ENCODE results near the gene SYNE4. TPM values are rescaled to one million over a fixed set of nuclear protein-coding genes. Genes with fewer than 3 reads are reported as not detected.

The SYNE4 gene
- polyA plus RNA-seq, 1 of the 3 experiments (the other 2 are of a cell fraction), result 0.48 TPM

DNA sequence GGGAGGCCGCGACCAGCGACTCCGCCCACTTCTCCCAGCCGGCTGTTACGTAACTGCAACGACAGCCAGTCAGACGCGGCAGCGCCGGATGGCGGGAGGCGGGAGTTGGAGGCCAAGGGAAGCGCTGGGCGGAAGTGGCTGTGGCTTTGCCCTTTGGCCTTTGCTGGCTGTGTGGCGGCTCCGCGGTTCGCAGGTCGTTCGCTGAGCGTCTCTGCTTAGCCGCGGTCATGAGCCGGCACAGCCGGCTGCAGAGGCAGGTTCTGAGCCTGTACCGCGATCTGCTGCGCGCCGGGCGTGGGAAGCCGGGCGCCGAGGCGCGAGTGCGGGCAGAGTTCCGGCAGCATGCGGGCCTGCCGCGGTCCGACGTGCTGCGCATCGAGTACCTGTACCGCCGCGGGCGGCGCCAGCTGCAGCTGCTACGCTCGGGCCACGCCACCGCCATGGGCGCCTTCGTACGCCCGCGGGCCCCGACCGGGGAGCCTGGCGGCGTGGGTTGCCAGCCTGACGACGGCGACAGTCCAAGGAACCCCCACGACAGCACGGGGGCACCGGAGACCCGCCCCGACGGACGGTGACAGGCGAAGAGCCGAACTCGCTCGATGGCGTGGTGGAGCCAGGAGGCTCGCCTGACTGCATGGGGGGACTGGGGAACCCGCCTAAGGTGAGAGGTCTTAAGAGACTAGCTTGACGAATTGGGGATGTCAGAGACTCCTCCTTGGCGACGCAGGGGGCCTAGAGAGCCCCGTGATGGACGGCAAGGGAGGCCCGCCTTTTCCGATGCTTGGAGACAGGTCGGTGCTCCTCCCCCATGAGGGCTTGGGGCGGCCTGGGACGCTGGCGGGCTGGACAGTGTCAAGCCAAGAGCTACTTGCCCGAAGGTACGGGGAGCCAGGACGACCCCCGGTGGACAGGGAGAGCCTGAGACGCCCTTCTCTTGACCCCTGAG lies 13.3 kb downstream of the SYNE4 start, which contains the start of gene SDHAF1 (continued):
- TF ChIP-seq, protein P1, sequence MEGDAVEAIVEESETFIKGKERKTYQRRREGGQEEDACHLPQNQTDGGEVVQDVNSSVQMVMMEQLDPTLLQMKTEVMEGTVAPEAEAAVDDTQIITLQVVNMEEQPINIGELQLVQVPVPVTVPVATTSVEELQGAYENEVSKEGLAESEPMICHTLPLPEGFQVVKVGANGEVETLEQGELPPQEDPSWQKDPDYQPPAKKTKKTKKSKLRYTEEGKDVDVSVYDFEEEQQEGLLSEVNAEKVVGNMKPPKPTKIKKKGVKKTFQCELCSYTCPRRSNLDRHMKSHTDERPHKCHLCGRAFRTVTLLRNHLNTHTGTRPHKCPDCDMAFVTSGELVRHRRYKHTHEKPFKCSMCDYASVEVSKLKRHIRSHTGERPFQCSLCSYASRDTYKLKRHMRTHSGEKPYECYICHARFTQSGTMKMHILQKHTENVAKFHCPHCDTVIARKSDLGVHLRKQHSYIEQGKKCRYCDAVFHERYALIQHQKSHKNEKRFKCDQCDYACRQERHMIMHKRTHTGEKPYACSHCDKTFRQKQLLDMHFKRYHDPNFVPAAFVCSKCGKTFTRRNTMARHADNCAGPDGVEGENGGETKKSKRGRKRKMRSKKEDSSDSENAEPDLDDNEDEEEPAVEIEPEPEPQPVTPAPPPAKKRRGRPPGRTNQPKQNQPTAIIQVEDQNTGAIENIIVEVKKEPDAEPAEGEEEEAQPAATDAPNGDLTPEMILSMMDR (IDR thresholded peaks at IDR 0.05), result no peak
- TF ChIP-seq SIN3A (IDR thresholded peaks at IDR 0.05; ENCODE audit: borderline replicate concordance, low read depth, low read length), result 0 out of 2 replicates have a peak, but pooled peaks have one; percentile 37

DNA sequence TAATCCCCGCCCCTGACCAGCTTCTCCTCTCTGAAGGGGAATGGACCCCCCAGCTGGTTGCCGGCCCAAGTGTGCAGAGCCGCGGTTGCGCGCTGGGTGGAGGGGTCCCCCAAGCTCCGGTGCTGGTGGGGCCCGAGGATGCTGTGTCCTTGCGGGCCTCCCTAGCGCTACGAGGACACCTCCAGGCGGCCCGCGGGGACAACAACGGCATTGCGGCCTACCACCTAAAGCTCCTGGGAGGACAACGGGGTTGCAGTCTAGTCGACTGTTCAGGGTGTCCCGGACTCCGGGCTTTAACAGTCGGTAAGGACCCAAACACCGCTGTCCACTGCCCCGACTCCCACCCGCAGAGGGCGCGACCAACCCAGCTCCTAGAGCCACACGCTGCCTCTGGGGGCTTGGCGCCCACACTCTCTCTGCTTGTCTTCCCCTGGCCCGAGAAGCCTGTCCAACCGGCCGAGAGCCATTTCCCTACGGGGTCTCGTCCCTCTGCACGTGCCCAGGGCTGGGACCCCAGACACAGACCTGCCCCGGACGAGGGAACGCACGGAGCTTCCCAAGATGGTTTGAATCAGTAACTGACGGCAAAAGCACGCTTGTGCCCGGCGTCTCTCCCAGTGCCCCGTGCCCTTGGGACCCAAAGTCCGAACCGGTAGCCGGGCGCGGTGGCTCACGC lies 14.6 kb downstream of the SYNE4 start:
- peak overlapping the region; percentile 99 for H3K4me2 ChIP-seq

DNA sequence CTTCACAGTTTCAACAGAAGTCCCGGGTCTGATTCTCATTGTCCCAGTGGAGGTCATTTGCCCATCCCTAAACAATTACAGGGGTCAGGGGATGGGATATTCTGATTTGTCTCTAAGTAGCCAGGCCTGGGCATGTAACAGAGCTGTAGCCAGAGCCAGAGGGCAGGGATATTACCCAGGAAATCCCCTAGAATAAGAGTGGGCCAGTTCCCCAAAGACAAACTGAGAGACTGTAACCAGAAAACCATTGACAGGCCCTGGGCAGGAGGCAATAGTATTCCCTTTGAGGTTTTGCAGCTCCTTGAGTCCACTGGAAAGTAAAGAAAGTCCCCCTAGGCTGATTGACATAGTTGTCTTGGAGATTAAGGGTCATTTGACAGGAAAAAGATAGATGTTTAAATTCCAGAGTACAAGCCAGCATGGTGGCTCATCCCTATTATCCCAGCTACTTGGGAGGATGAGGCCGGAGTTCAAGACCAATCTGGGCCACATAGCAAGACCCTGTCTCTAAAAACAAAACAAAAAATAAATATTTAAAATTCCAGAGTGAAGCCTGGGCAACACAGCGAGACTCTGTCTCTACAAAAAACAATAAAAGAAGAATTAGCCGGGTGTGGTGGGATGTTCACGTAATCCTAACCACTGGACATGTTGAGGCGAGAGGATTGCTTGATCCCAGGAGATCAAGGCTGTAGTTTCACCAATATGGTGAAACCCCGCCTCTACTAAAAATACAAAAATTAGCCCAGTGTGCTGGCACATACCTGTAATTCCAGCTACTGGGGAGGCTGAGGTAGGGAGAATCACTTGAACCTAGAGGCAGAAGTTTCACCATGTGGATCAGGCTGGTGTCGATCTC lies 15.5 kb downstream of the SYNE4 start:
- CTCF ChIA-PET, result interaction anchor here (0.7 to 1.7 kb wide), 8 partner anchors 11 to 123 kb away, joined by 3 to 8 read pairs (median 4); no protein-coding TSS in a partner anchor
- TF ChIP-seq RCOR1 (IDR thresholded peaks at IDR 0.05; ENCODE audit: low read length) (no peak), EZH2phosphoT487 (IDR thresholded peaks at IDR 0.05; ENCODE audit: borderline replicate concordance, low read depth) (no peak), TCF12 (IDR thresholded peaks at IDR 0.05) (no peak), RAD21 (IDR thresholded peaks at IDR 0.05; ENCODE audit: low read length) (no peak), EP300 (IDR thresholded peaks at IDR 0.05; ENCODE audit: borderline replicate concordance in 1 of 2, low read depth in 1 of 2, low read length in 1 of 2) (no peak), MEF2A (IDR thresholded peaks at IDR 0.05; ENCODE audit: borderline replicate concordance, low read depth) (no peak), CHD2 (IDR thresholded peaks at IDR 0.05; ENCODE audit: low read length, partially characterized antibody) (no peak), MXI1 (IDR thresholded peaks at IDR 0.05; ENCODE audit: low read depth, low read length) (no peak), FOSL2 (IDR thresholded peaks at IDR 0.05; ENCODE audit: borderline replicate concordance, low read depth) (no peak), FOXJ3 (CRISPR knock-in tag; IDR thresholded peaks at IDR 0.05) (no peak)
- TF ChIP-seq, protein P2, sequence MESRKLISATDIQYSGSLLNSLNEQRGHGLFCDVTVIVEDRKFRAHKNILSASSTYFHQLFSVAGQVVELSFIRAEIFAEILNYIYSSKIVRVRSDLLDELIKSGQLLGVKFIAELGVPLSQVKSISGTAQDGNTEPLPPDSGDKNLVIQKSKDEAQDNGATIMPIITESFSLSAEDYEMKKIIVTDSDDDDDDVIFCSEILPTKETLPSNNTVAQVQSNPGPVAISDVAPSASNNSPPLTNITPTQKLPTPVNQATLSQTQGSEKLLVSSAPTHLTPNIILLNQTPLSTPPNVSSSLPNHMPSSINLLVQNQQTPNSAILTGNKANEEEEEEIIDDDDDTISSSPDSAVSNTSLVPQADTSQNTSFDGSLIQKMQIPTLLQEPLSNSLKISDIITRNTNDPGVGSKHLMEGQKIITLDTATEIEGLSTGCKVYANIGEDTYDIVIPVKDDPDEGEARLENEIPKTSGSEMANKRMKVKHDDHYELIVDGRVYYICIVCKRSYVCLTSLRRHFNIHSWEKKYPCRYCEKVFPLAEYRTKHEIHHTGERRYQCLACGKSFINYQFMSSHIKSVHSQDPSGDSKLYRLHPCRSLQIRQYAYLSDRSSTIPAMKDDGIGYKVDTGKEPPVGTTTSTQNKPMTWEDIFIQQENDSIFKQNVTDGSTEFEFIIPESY (IDR thresholded peaks at IDR 0.05; ENCODE audit: borderline replicate concordance, low read depth), result no peak

More for the DNA sequence above, 14.6 kb downstream of the SYNE4 start:
- no peak overlapping the region; a peak in 1 of 4 replicates for H3K27ac ChIP-seq (ENCODE audit: low read depth in 2 of 2, low read length in 1 of 2)
- WGBS (ENCODE audit: low lambda C conversion rate), result 60% methylated on average over 32 of the region's 49 CpGs
- no peaks in the 10 kb centered on the region for H3K9me3 ChIP-seq
- H4K20me1 ChIP-seq (ENCODE audit: insufficient read depth), result no peaks in the 10 kb centered on the region
- peak overlapping the region in 1 of 2 experiments; percentile 83; a peak in 1 of 4 replicates for H3K4me3 ChIP-seq (ENCODE audit: low read depth in 2 of 2, low read length in 1 of 2)
- POLR2A ChIA-PET, result interaction anchor here (1.2 kb wide), 1 partner anchor 15 kb away, joined by 4 read pairs; the partner anchor contains the start of gene SYNE4
- no peaks in the 10 kb centered on the region for H3K9me2 ChIP-seq
- peaks cover 0 to 3% of the 10 kb centered on the region in 2 experiments for H3K36me3 ChIP-seq (replicated peaks in 1 of 2; ENCODE audit: control insufficient read depth in 1 of 2, insufficient read depth in 2 of 2, low read length in 1 of 2)
- H3F3A ChIP-seq (replicated peaks; ENCODE audit: insufficient read depth), result peaks cover 3% of the 10 kb centered on the region
- H3K27me3 ChIP-seq (ENCODE audit: insufficient read depth), result no peaks in the 10 kb centered on the region
- H2AFZ ChIP-seq (ENCODE audit: low read depth), result peak overlapping the region; percentile 99
- H3K4me1 ChIP-seq (ENCODE audit: control insufficient read depth in 1 of 2, insufficient read depth in 2 of 2, low read depth in 1 of 2, low read length in 1 of 2), result peaks cover 11 to 18% of the 10 kb centered on the region in 2 experiments; a peak in 1 of 4 replicates
- TF ChIP-seq RAD21 (IDR thresholded peaks at IDR 0.05; ENCODE audit: low read length) (peak; percentile 42), RCOR1 (IDR thresholded peaks at IDR 0.05; ENCODE audit: low read length) (no peak)
- H3K9ac ChIP-seq, result no peak overlapping the region
- CTCF ChIA-PET, result interaction anchor here (0.7 to 1.7 kb wide), 13 partner anchors 10 to 124 kb away, joined by 3 to 8 read pairs (median 3); partner anchors contain the start of gene ALKBH6
- H3K79me2 ChIP-seq (ENCODE audit: insufficient read depth), result peaks cover 26% of the 10 kb centered on the region
- peak; percentile 62 for DNase-seq

More for the DNA sequence above, 15.5 kb downstream of the SYNE4 start:
- Histone ChIP-seq H3K4me3 (ENCODE audit: low read depth in 2 of 2, low read length in 1 of 2) (no peak overlapping the region), H3K79me2 (ENCODE audit: insufficient read depth) (peaks cover 26% of the 10 kb centered on the region), H3F3A (replicated peaks; ENCODE audit: insufficient read depth) (no peaks in the 10 kb centered on the region), H3K9ac (no peak overlapping the region), H4K20me1 (ENCODE audit: insufficient read depth) (no peaks in the 10 kb centered on the region), H2AFZ (ENCODE audit: low read depth) (no peak overlapping the region), H3K9me2 (no peaks in the 10 kb centered on the region), H3K4me2 (no peak overlapping the region), H3K27me3 (ENCODE audit: insufficient read depth) (no peaks in the 10 kb centered on the region), H3K27ac (ENCODE audit: low read depth in 2 of 2, low read length in 1 of 2) (no peak overlapping the region), H3K4me1 (ENCODE audit: control insufficient read depth in 1 of 2, insufficient read depth in 2 of 2, low read depth in 1 of 2, low read length in 1 of 2) (peaks cover 11 to 18% of the 10 kb centered on the region in 2 experiments; a peak in 1 of 4 replicates), H3K36me3 (replicated peaks in 1 of 2; ENCODE audit: control insufficient read depth in 1 of 2, insufficient read depth in 2 of 2, low read length in 1 of 2) (peaks cover 0 to 3% of the 10 kb centered on the region in 2 experiments), H3K9me3 (no peaks in the 10 kb centered on the region)
- WGBS (ENCODE audit: low lambda C conversion rate), result 92% methylated on average over 8 of the region's 8 CpGs
- POLR2A ChIA-PET, result no interaction called here
- DNase-seq, result no peak
